WERI-Rb-1 (cell line): Measurements from ENCODE around the gene TSPO2.

ENCODE experiments used
- DNase-seq: peaks from one replicate; pipeline ENCODE4 v3.0.0-alpha.2; 2020
- H3K27ac ChIP-seq: fragments of 250-450 bp; sonication (Bioruptor Pico); 2 replicates; pipeline ENCODE4 v1.5.1; 2020; ENCODE audit warnings: mild to moderate bottlenecking, moderate library complexity
- H3K27me3 ChIP-seq: fragments of 250-450 bp; sonication (Bioruptor Pico); 2 replicates; pipeline ENCODE4 v1.5.1; 2021; ENCODE audit warnings: mild to moderate bottlenecking, low read depth, moderate library complexity; ENCODE audit not compliant: insufficient read depth, severe bottlenecking
- H3K36me3 ChIP-seq: fragments of 250-450 bp; sonication (Bioruptor Pico); 2 replicates; pipeline ENCODE4 v1.5.1; 2020; ENCODE audit warnings: mild to moderate bottlenecking, moderate library complexity
- H3K4me3 ChIP-seq: 2 replicates; pipeline ENCODE4 v1.5.1; 2011; ENCODE audit warnings: low read depth, mild to moderate bottlenecking, control low read depth, low read length
- H3K9me3 ChIP-seq: fragments of 250-450 bp; sonication (Bioruptor Pico); 2 replicates; pipeline ENCODE4 v1.5.1; 2021; ENCODE audit warnings: mild to moderate bottlenecking, moderate library complexity; ENCODE audit not compliant: severe bottlenecking
- CTCF ChIP-seq: IDR thresholded peaks from 2 replicates; pipeline ENCODE4 v1.5.1; 2011; ENCODE audit warnings: low read depth, mild to moderate bottlenecking, control low read depth, inconsistent platforms, low read length

Gene TSPO2

DNA sequence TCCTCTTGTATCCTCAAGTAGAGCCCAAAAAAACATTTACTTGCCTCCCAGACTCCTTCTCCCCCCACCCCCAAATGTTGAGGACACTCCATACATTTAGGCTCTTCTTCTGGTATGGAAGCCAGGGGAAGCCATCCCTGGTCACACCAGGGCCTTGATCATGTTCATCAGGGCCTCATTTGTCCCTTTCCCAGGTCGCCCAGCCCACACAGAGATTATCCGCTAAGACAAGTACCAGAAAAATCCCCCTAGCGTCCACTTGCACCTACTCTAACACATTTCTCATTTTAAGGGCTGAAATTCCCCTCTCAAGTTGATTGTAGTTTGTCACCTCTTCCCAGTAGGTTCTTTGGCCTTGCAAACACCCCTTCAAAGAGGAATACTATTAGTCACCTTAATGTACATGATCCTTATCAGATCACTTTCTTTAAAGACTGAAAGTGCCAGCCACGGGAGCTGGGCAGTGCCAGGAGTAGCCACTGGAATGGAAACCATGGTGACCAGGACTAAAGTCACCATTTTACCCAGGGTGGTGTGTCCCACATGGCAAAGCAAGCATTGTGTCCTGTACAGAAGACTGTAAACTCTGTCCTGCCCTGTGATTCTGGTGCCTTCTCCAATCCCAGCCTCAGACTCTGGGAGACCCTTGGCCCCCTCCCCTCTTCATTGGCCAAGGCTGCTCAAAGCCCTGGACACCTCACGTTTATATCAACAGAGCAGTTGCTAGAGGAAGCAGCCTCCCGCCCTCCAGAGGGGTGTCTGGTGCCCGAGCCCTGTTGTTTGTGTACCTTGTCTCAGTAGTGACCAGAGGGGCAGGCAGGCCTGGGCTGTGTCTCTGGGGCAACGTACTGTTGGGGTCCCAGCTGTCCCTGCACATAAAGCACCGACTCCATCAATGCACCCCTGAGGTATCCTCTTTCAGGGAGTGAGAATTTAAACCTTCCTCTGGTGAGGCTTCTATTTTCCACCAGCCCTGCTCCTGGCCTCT, 5.8 kb downstream of the TSPO2 start:
- no peaks in the 10 kb centered on the region for H3K27me3 ChIP-seq
- H3K9me3 ChIP-seq: no peaks in the 10 kb centered on the region
- no peak for DNase-seq
- H3K4me3 ChIP-seq: no peak overlapping the region
- no peak overlapping the region for H3K27ac ChIP-seq
- H3K36me3 ChIP-seq: no peaks in the 10 kb centered on the region
- TF ChIP-seq CTCF: no peak

GRCh38 chr6:41049521-41049920, 7.3 kb downstream of the TSPO2 start:
- TF ChIP-seq CTCF: no peak
- Histone ChIP-seq H3K27me3 (no peaks in the 10 kb centered on the region), H3K36me3 (no peaks in the 10 kb centered on the region), H3K9me3 (no peaks in the 10 kb centered on the region), H3K4me3 (no peak overlapping the region), H3K27ac (no peak overlapping the region)
- DNase-seq: no peak

DNA sequence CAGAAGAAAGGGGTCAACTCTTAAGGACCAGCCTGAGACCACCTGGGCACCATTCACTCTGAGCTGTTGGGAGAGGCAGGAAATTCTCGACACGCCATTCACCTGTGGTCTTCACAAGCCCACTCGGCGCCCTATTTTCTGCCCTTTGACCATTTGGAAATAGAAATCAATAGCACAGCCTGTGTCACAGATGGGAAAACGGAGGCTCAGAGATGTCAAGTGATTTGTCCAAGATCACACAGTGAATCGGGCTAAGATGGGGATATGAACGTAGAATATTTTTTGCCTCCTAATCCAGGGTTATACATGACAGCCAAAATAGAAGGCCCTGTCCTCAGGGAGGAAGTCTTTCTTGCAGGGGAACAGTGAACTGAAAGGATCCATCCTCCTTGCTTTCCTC, 7.7 kb downstream of the TSPO2 start:
- no peak for DNase-seq
- no peaks in the 10 kb centered on the region for H3K27me3 ChIP-seq
- H3K4me3 ChIP-seq: no peak overlapping the region
- no peaks in the 10 kb centered on the region for H3K36me3 ChIP-seq
- TF ChIP-seq CTCF: no peak
- no peak overlapping the region for H3K27ac ChIP-seq
- no peaks in the 10 kb centered on the region for H3K9me3 ChIP-seq

GRCh38 chr6:41050536-41050935, 8.3 kb downstream of the TSPO2 start:
- Histone ChIP-seq H3K4me3 (no peak overlapping the region), H3K9me3 (no peaks in the 10 kb centered on the region), H3K36me3 (no peaks in the 10 kb centered on the region), H3K27me3 (no peaks in the 10 kb centered on the region), H3K27ac (no peak overlapping the region)
- no peak for TF ChIP-seq CTCF
- DNase-seq: no peak

DNA sequence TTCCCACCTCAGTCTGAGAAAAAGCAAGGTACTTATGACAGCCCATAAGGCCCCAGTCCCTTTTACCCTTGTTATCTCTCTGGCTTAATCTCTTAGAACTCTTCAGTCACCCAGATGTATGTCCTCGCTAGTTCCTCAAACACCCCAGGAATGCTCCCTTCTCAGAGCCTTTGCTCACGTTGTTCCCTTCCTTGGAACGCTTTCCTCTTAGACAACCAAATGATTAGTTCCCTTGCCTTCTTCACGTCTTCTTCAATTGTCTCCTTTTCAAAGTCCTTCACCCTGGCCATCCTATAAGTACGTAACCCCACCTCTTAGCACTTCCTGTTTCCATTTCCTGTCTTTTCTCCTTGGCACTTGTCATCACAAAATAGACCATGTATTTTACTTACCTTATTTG, 9.6 kb downstream of the TSPO2 start:
- TF ChIP-seq CTCF: no peak
- no peak overlapping the region for H3K4me3 ChIP-seq
- no peaks in the 10 kb centered on the region for H3K9me3 ChIP-seq
- DNase-seq: no peak
- no peak overlapping the region for H3K27ac ChIP-seq
- H3K27me3 ChIP-seq: no peaks in the 10 kb centered on the region
- no peaks in the 10 kb centered on the region for H3K36me3 ChIP-seq
